NCI-H2107 treated with DMSO at 0.1 percent for 48 hours (cell line): ENCODE data around the gene LAMA1.
"Not testable (repeated sequence)": the region's sequence is repeated elsewhere in the genome, so short reads cannot be mapped to it uniquely, and the experiment has no call there.

Experiments used
- DNase-seq: peaks from one replicate; lab custom pipeline; 2025; ENCODE audit not compliant: unreplicated experiment; lab: John Stamatoyannopoulos, UW

LAMA1 gene

GRCh38 chr18:6949800-6950586 lies 167.6 kb downstream of the LAMA1 start:
- no peak for DNase-seq

- no peak for DNase-seq
These were observed 169.1 kb downstream of the LAMA1 start for GRCh38 chr18:6948281-6949055.

- DNase-seq = no peak
These were observed 170.1 kb downstream of the LAMA1 start for GRCh38 chr18:6947338-6948030.

- no peak for DNase-seq
These were observed 174.5 kb downstream of the LAMA1 start for GRCh38 chr18:6943143-6943542.

GRCh38 chr18:6942742-6943141 lies 174.9 kb downstream of the LAMA1 start:
- DNase-seq = no peak

- DNase-seq = peak; percentile 5
These were observed 175.6 kb downstream of the LAMA1 start for GRCh38 chr18:6941996-6942395.

GRCh38 chr18:6940451-6940850 lies 177.1 kb downstream of the LAMA1 start:
- DNase-seq = no peak

GRCh38 chr18:6939972-6940371 lies 177.6 kb downstream of the LAMA1 start:
- no peak for DNase-seq

- DNase-seq = not testable (repeated sequence)
These were observed 179.2 kb downstream of the LAMA1 start for GRCh38 chr18:6938403-6938802.

GRCh38 chr18:6938003-6938402 lies 179.6 kb downstream of the LAMA1 start:
- DNase-seq = no peak

- no peak for DNase-seq
These were observed 182.7 kb downstream of the LAMA1 start for GRCh38 chr18:6934859-6935258.

- no peak for DNase-seq
These were observed 188.1 kb downstream of the LAMA1 start for GRCh38 chr18:6929370-6930102.

- no peak for DNase-seq
These were observed 189.2 kb downstream of the LAMA1 start for GRCh38 chr18:6928359-6928758.

GRCh38 chr18:6927153-6927552 lies 190.4 kb downstream of the LAMA1 start:
- DNase-seq = no peak

- no peak for DNase-seq
These were observed 194.4 kb downstream of the LAMA1 start for GRCh38 chr18:6923220-6923619.

GRCh38 chr18:6921571-6921970 lies 196.0 kb downstream of the LAMA1 start:
- no peak for DNase-seq

GRCh38 chr18:6920099-6920955 lies 197.3 kb downstream of the LAMA1 start:
- peak; percentile 66 for DNase-seq

GRCh38 chr18:6917072-6917471 lies 200.5 kb downstream of the LAMA1 start:
- no peak for DNase-seq

GRCh38 chr18:6901286-6901926 lies 216.2 kb downstream of the LAMA1 start:
- DNase-seq = no peak

GRCh38 chr18:6891788-6892187 lies 225.8 kb downstream of the LAMA1 start:
- DNase-seq = no peak
